DOHH2 (cell line): Measurements from ENCODE around the gene LDLR.

ENCODE experiments used
- H3F3A ChIP-seq: fragments of 200-600 bp; sonication (generic), shearing (Covaris generic); 2 replicates; pipeline ENCODE4 v1.6.0; 2016; ENCODE audit warnings: antibody characterized with exemption, mild to moderate bottlenecking; ENCODE audit not compliant: control insufficient read depth, insufficient read depth
- H3K27ac ChIP-seq: fragments of 200-600 bp; sonication (generic); 2 replicates; pipeline ENCODE4 v1.5.1; 2014; ENCODE audit warnings: low read depth, mild to moderate bottlenecking, low read length, moderate library complexity
- H3K27me3 ChIP-seq: fragments of 200-600 bp; sonication (generic); 2 replicates; pipeline ENCODE4 v1.6.1; 2014; ENCODE audit warnings: mild to moderate bottlenecking, low read length, mixed read lengths; ENCODE audit not compliant: control insufficient read depth
- H3K36me3 ChIP-seq: fragments of 200-600 bp; sonication (generic); 2 replicates; pipeline ENCODE4 v1.6.1; 2014; ENCODE audit warnings: mild to moderate bottlenecking, low read length, moderate library complexity, mixed read lengths; ENCODE audit not compliant: control insufficient read depth
- H3K4me1 ChIP-seq: fragments of 200-600 bp; sonication (generic); 2 replicates; pipeline ENCODE4 v1.6.1; 2014; ENCODE audit warnings: mild to moderate bottlenecking, low read length, mixed read lengths; ENCODE audit not compliant: control insufficient read depth
- H3K4me2 ChIP-seq: fragments of 200-600 bp; sonication (generic); 2 replicates; pipeline ENCODE4 v1.6.0; 2014; ENCODE audit warnings: mild to moderate bottlenecking, low read length, moderate library complexity
- H3K4me3 ChIP-seq: fragments of 200-600 bp; sonication (generic); 2 replicates; pipeline ENCODE4 v1.5.1; 2014; ENCODE audit warnings: mild to moderate bottlenecking, low read length, mixed read lengths
- H3K79me2 ChIP-seq: fragments of 200-600 bp; sonication (generic); 2 replicates; pipeline ENCODE4 v1.6.1; 2014; ENCODE audit warnings: mild to moderate bottlenecking, low read length, mixed read lengths; ENCODE audit not compliant: control insufficient read depth
- H3K9me2 ChIP-seq: fragments of 200-600 bp; sonication (generic); replicated peaks from 2 replicates; pipeline ENCODE4 v1.6.1; 2014; ENCODE audit warnings: mild to moderate bottlenecking, low read length, mixed read lengths; ENCODE audit not compliant: control insufficient read depth
- H3K9me3 ChIP-seq: fragments of 200-600 bp; sonication (generic); 2 replicates; pipeline ENCODE4 v1.6.1; 2014; ENCODE audit warnings: antibody characterized with exemption, low read length, mixed read lengths; ENCODE audit not compliant: control insufficient read depth, insufficient read depth
- H4K20me1 ChIP-seq: fragments of 200-600 bp; sonication (generic); 2 replicates; pipeline ENCODE4 v1.6.0; 2014; ENCODE audit warnings: low read depth, mild to moderate bottlenecking, antibody characterized with exemption, low read length, moderate library complexity; ENCODE audit not compliant: control insufficient read depth, insufficient read depth
- CTCF ChIP-seq: fragments of 200-600 bp; sonication (generic); IDR thresholded peaks from one replicate; pipeline ENCODE4 v1.5.1; 2014; ENCODE audit warnings: antibody characterized with exemption, mild to moderate bottlenecking, low read depth, low read length; ENCODE audit not compliant: poor library complexity, severe bottlenecking
- EZH2phosphoT487 ChIP-seq: fragments of 200-600 bp; sonication (generic); IDR thresholded peaks from 2 replicates; pipeline ENCODE4 v1.6.1; 2017; ENCODE audit warnings: borderline replicate concordance, mild to moderate bottlenecking, antibody characterized with exemption, low read length, moderate library complexity, mixed read lengths

LDLR gene

GRCh38 chr19:11113140-11113708 is 24.0 kb downstream of the LDLR start:
- no peak overlapping the region for H3K27ac ChIP-seq
- peaks cover 7% of the 10 kb centered on the region; the same call in 1 of the 2 replicates for H4K20me1 ChIP-seq
- TF ChIP-seq CTCF, result no peak
- no peaks in the 10 kb centered on the region for H3F3A ChIP-seq
- no peaks in the 10 kb centered on the region for H3K27me3 ChIP-seq
- no peaks in the 10 kb centered on the region for H3K4me1 ChIP-seq
- H3K36me3 ChIP-seq, result peaks cover 80% of the 10 kb centered on the region
- H3K9me2 ChIP-seq, result no peaks in the 10 kb centered on the region
- no peak overlapping the region for H3K4me3 ChIP-seq
- H3K79me2 ChIP-seq, result no peaks in the 10 kb centered on the region
- H3K4me2 ChIP-seq, result no peak overlapping the region
- H3K9me3 ChIP-seq, result no peaks in the 10 kb centered on the region

GRCh38 chr19:11115042-11115441 is 25.8 kb downstream of the LDLR start:
- H3K9me3 ChIP-seq, result no peaks in the 10 kb centered on the region
- peaks cover 78% of the 10 kb centered on the region for H3K36me3 ChIP-seq
- no peaks in the 10 kb centered on the region for H3K9me2 ChIP-seq
- no peak overlapping the region for H3K27ac ChIP-seq
- no peak overlapping the region for H3K4me3 ChIP-seq
- H3K79me2 ChIP-seq, result no peaks in the 10 kb centered on the region
- H3K27me3 ChIP-seq, result no peaks in the 10 kb centered on the region
- H3K4me2 ChIP-seq, result no peak overlapping the region
- no peaks in the 10 kb centered on the region for H3F3A ChIP-seq
- no peaks in the 10 kb centered on the region for H3K4me1 ChIP-seq
- peaks cover 8% of the 10 kb centered on the region; the same call in 1 of the 2 replicates for H4K20me1 ChIP-seq
- TF ChIP-seq CTCF (no peak), EZH2phosphoT487 (no peak)

- no peak overlapping the region for H3K4me2 ChIP-seq
- no peak for TF ChIP-seq CTCF
- no peak for TF ChIP-seq EZH2phosphoT487
- H3K9me2 ChIP-seq, result no peaks in the 10 kb centered on the region
- no peaks in the 10 kb centered on the region for H3K27me3 ChIP-seq
- H3K4me1 ChIP-seq, result no peaks in the 10 kb centered on the region
- peaks cover 79% of the 10 kb centered on the region for H3K36me3 ChIP-seq
- H4K20me1 ChIP-seq, result peaks cover 8% of the 10 kb centered on the region; the same call in 1 of the 2 replicates
- H3F3A ChIP-seq, result no peaks in the 10 kb centered on the region
- no peak overlapping the region for H3K27ac ChIP-seq
- no peaks in the 10 kb centered on the region for H3K9me3 ChIP-seq
- H3K4me3 ChIP-seq, result no peak overlapping the region
- H3K79me2 ChIP-seq, result no peaks in the 10 kb centered on the region
Measured at GRCh38 chr19:11115895-11116446, 26.7 kb downstream of the LDLR start.
